HEK293 (cell line): ENCODE results near the gene FBXO2.

Source experiments
- CTCF ChIA-PET: fragments of 350-600 bp; formaldehyde crosslinking; extraction: SDS; loops from one replicate; lab custom pipeline; 2021; ENCODE audit warnings: antibody characterized with exemption; lab: Yijun Ruan, JAX
- POLR2A ChIA-PET: fragments of 300-600 bp; formaldehyde crosslinking; extraction: SDS; loops from one replicate; lab custom pipeline; 2020; ENCODE audit warnings: antibody characterized with exemption, inconsistent platforms; lab: Yijun Ruan, JAX
- H3K27ac ChIP-seq: fragments of 200-500 bp; sonication (Bioruptor generic); 2 replicates; pipeline ENCODE4 v1.5.1; 2014; ENCODE audit warnings: low read depth, low read length, control low read depth, inconsistent platforms; ENCODE audit errors: extremely low read depth
- H3K36me3 ChIP-seq, 2 experiments: fragments of 200-500 bp in 1 of 2; sonication (Bioruptor generic) in 1 of 2; 1 replicate in 1 of 2; 2 replicates in 1 of 2; pipeline ENCODE4 v1.5.1; 2014 to 2017; ENCODE audit warnings: inconsistent platforms in 2 of 2, low read length in 2 of 2; ENCODE audit not compliant: control insufficient read depth in 2 of 2, insufficient read depth in 1 of 2
- H3K4me1 ChIP-seq: fragments of 200-500 bp; sonication (Bioruptor generic); 2 replicates; pipeline ENCODE4 v1.5.1; 2014; ENCODE audit warnings: mild to moderate bottlenecking, low read length, inconsistent platforms; ENCODE audit not compliant: control insufficient read depth, insufficient read depth
- H3K4me3 ChIP-seq: 2 replicates; pipeline ENCODE4 v1.5.1; 2011; ENCODE audit warnings: low read depth, mild to moderate bottlenecking, control low read depth, low read length, moderate library complexity
- H3K9me3 ChIP-seq: fragments of 200-500 bp; sonication (Bioruptor generic); 2 replicates; pipeline ENCODE4 v1.5.1; 2014; ENCODE audit warnings: low read depth, low read length, inconsistent platforms; ENCODE audit not compliant: control insufficient read depth, insufficient read depth
- BCL6B ChIP-seq: fragments of 450-650 bp; formaldehyde crosslinking; IDR thresholded peaks from 2 replicates; pipeline ENCODE4 v1.5.1; 2017; ENCODE audit warnings: missing biosample characterization, missing genetic modification characterization
- HOXC10 ChIP-seq: sonication (generic); formaldehyde crosslinking; IDR thresholded peaks from 2 replicates; pipeline ENCODE4 v1.8.1; 2023; ENCODE audit warnings: mild to moderate bottlenecking, missing genetic modification reagents
- KLF10 ChIP-seq: fragments of 450-650 bp; IDR thresholded peaks from 2 replicates; pipeline ENCODE4 v1.5.1; 2018; ENCODE audit warnings: missing biosample characterization, mild to moderate bottlenecking, missing genetic modification characterization
- KLF16 ChIP-seq: fragments of 450-650 bp; formaldehyde crosslinking; IDR thresholded peaks from 2 replicates; pipeline ENCODE4 v1.5.1; 2017; ENCODE audit warnings: missing biosample characterization, missing genetic modification characterization
- KLF17 ChIP-seq: fragments of 450-650 bp; formaldehyde crosslinking; IDR thresholded peaks from 2 replicates; pipeline ENCODE4 v1.5.1; 2016; ENCODE audit warnings: missing biosample characterization, missing genetic modification characterization
- RBAK ChIP-seq: fragments of 450-650 bp; formaldehyde crosslinking; IDR thresholded peaks from 2 replicates; pipeline ENCODE4 v1.5.1; 2016; ENCODE audit warnings: missing biosample characterization, missing genetic modification characterization
- SALL2 ChIP-seq: fragments of 450-650 bp; formaldehyde crosslinking; IDR thresholded peaks from 2 replicates; pipeline ENCODE4 v1.5.0; 2017; ENCODE audit warnings: missing biosample characterization, mild to moderate bottlenecking, missing genetic modification characterization, borderline replicate concordance
- TRIM28 ChIP-seq: IDR thresholded peaks from 2 replicates; pipeline ENCODE4 v1.6.1; 2011; ENCODE audit warnings: low read length, control low read depth, borderline replicate concordance
- ZBTB44 ChIP-seq: fragments of 450-650 bp; IDR thresholded peaks from 2 replicates; pipeline ENCODE4 v1.5.1; 2018; ENCODE audit warnings: missing biosample characterization, mild to moderate bottlenecking, missing genetic modification characterization
- ZBTB48 ChIP-seq: fragments of 450-650 bp; formaldehyde crosslinking; IDR thresholded peaks from 2 replicates; pipeline ENCODE4 v1.5.1; 2016; ENCODE audit warnings: missing biosample characterization, missing genetic modification characterization
- ZFP37 ChIP-seq: fragments of 450-650 bp; formaldehyde crosslinking; IDR thresholded peaks from 2 replicates; pipeline ENCODE4 v1.5.1; 2016; ENCODE audit warnings: missing biosample characterization, missing genetic modification characterization
- ZNF114 ChIP-seq: fragments of 450-650 bp; formaldehyde crosslinking; IDR thresholded peaks from 2 replicates; pipeline ENCODE4 v1.5.0; 2017; ENCODE audit warnings: missing biosample characterization, missing genetic modification characterization
- ZNF121 ChIP-seq: fragments of 450-650 bp; formaldehyde crosslinking; IDR thresholded peaks from 2 replicates; pipeline ENCODE4 v1.5.1; 2016; ENCODE audit warnings: missing biosample characterization, missing genetic modification characterization
- ZNF157 ChIP-seq: fragments of 450-650 bp; formaldehyde crosslinking; IDR thresholded peaks from 2 replicates; pipeline ENCODE4 v1.5.1; 2016; ENCODE audit warnings: missing biosample characterization, missing genetic modification characterization
- ZNF26 ChIP-seq: fragments of 450-650 bp; formaldehyde crosslinking; IDR thresholded peaks from 2 replicates; pipeline ENCODE4 v1.5.1; 2016; ENCODE audit warnings: missing biosample characterization, missing genetic modification characterization
- ZNF362 ChIP-seq: fragments of 450-650 bp; formaldehyde crosslinking; IDR thresholded peaks from 2 replicates; pipeline ENCODE4 v1.5.1; 2016; ENCODE audit warnings: missing biosample characterization, missing genetic modification characterization
- ZNF37A ChIP-seq: fragments of 450-650 bp; IDR thresholded peaks from 2 replicates; pipeline ENCODE4 v1.5.1; 2018; ENCODE audit warnings: missing biosample characterization, missing genetic modification characterization
- ZNF514 ChIP-seq: fragments of 450-650 bp; formaldehyde crosslinking; IDR thresholded peaks from 2 replicates; pipeline ENCODE4 v1.5.1; 2016; ENCODE audit warnings: missing biosample characterization, missing genetic modification characterization
- ZNF544 ChIP-seq: fragments of 450-650 bp; formaldehyde crosslinking; IDR thresholded peaks from 2 replicates; pipeline ENCODE4 v1.5.0; 2017; ENCODE audit warnings: missing biosample characterization, missing genetic modification characterization
- ZNF596 ChIP-seq: fragments of 450-650 bp; IDR thresholded peaks from 2 replicates; pipeline ENCODE4 v1.5.0; 2018; ENCODE audit warnings: missing biosample characterization, mild to moderate bottlenecking, missing genetic modification characterization, moderate library complexity
- ZNF600 ChIP-seq: fragments of 450-650 bp; formaldehyde crosslinking; IDR thresholded peaks from 2 replicates; pipeline ENCODE4 v1.5.1; 2016; ENCODE audit warnings: missing biosample characterization, missing genetic modification characterization
- ZNF658 ChIP-seq: fragments of 450-650 bp; formaldehyde crosslinking; IDR thresholded peaks from 2 replicates; pipeline ENCODE4; 2016; ENCODE audit warnings: missing biosample characterization, missing genetic modification characterization
- ZNF670 ChIP-seq: fragments of 450-650 bp; formaldehyde crosslinking; IDR thresholded peaks from 2 replicates; pipeline ENCODE4 v1.5.1; 2016; ENCODE audit warnings: missing biosample characterization, missing genetic modification characterization, low read depth
- ZNF776 ChIP-seq: fragments of 450-650 bp; formaldehyde crosslinking; IDR thresholded peaks from 2 replicates; pipeline ENCODE4 v1.5.0; 2017; ENCODE audit warnings: missing biosample characterization, missing genetic modification characterization, borderline replicate concordance
- ZNF777 ChIP-seq: fragments of 450-650 bp; formaldehyde crosslinking; IDR thresholded peaks from 2 replicates; pipeline ENCODE4 v1.5.1; 2017; ENCODE audit warnings: missing biosample characterization, missing genetic modification characterization, borderline replicate concordance
- ZNF843 ChIP-seq: fragments of 450-650 bp; formaldehyde crosslinking; IDR thresholded peaks from 2 replicates; pipeline ENCODE4 v1.5.1; 2016; ENCODE audit warnings: missing biosample characterization, missing genetic modification characterization
- ZSCAN5A ChIP-seq: fragments of 450-650 bp; formaldehyde crosslinking; IDR thresholded peaks from 2 replicates; pipeline ENCODE4 v1.5.1; 2016; ENCODE audit warnings: missing biosample characterization, missing genetic modification characterization
- ZXDB ChIP-seq: fragments of 450-650 bp; formaldehyde crosslinking; IDR thresholded peaks from 2 replicates; pipeline ENCODE4 v1.5.1; 2016; ENCODE audit warnings: missing biosample characterization, missing genetic modification characterization
- TF ChIP-seq, protein P1 (sequence below): fragments of 450-650 bp; formaldehyde crosslinking; IDR thresholded peaks from 2 replicates; pipeline ENCODE4 v1.5.1; 2016; ENCODE audit warnings: missing biosample characterization, missing genetic modification characterization

FBXO2 gene

GRCh38 chr1:11658542-11658941, 4.3 kb upstream of the FBXO2 start:
- H3K4me3 ChIP-seq = no peak overlapping the region
- CTCF ChIA-PET = interaction anchor here (0.5 kb wide), 1 partner anchor 53 kb away, joined by 3 read pairs; no protein-coding TSS in a partner anchor
- POLR2A ChIA-PET = no interaction called here
- TF ChIP-seq, protein P1, sequence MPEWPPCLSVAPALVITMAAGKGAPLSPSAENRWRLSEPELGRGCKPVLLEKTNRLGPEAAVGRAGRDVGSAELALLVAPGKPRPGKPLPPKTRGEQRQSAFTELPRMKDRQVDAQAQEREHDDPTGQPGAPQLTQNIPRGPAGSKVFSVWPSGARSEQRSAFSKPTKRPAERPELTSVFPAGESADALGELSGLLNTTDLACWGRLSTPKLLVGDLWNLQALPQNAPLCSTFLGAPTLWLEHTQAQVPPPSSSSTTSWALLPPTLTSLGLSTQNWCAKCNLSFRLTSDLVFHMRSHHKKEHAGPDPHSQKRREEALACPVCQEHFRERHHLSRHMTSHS = no peak
- TF ChIP-seq ZNF514 (tag by site-specific recombination) (no peak), ZBTB48 (tag by site-specific recombination) (no peak), TRIM28 (no peak), ZNF26 (no peak)
- no peaks in the 10 kb centered on the region for H3K4me1 ChIP-seq
- H3K27ac ChIP-seq = no peak overlapping the region
- peaks cover 8 to 74% of the 10 kb centered on the region in 2 experiments; a peak in 2 of 3 replicates for H3K36me3 ChIP-seq
- H3K9me3 ChIP-seq = no peaks in the 10 kb centered on the region

- no peak overlapping the region for H3K4me3 ChIP-seq
- no peak overlapping the region for H3K27ac ChIP-seq
- ChIA-PET CTCF (no interaction called here), POLR2A (no interaction called here)
- no peaks in the 10 kb centered on the region for H3K9me3 ChIP-seq
- no peaks in the 10 kb centered on the region for H3K4me1 ChIP-seq
- H3K36me3 ChIP-seq = peaks cover 8 to 68% of the 10 kb centered on the region in 2 experiments; a peak in 2 of 3 replicates
- TF ChIP-seq SALL2 (tag by site-specific recombination) (no peak), ZSCAN5A (tag by site-specific recombination) (no peak), BCL6B (tag by site-specific recombination) (no peak), ZXDB (tag by site-specific recombination) (no peak), ZNF600 (tag by site-specific recombination) (no peak), ZNF776 (tag by site-specific recombination) (0 out of 2 replicates have a peak, but pooled peaks have one; percentile 64), ZNF114 (tag by site-specific recombination) (no peak), ZNF596 (tag by site-specific recombination) (no peak), HOXC10 (CRISPR knock-in tag) (no peak), ZNF362 (tag by site-specific recombination) (no peak), ZNF121 (no peak), KLF16 (no peak), ZNF670 (tag by site-specific recombination) (no peak), ZFP37 (no peak), ZNF843 (tag by site-specific recombination) (no peak), KLF17 (tag by site-specific recombination) (no peak), ZBTB44 (peak; percentile 69; the same call in 1 of the 2 replicates), ZNF777 (tag by site-specific recombination) (no peak), KLF10 (tag by site-specific recombination) (peak; percentile 76), ZNF157 (tag by site-specific recombination) (no peak), ZNF544 (tag by site-specific recombination) (peak; percentile 93), RBAK (no peak), ZNF37A (peak; percentile 71; the same call in 1 of the 2 replicates), ZNF658 (tag by site-specific recombination) (no peak)
Observed at GRCh38 chr1:11657654-11658053, 3.4 kb upstream of the FBXO2 start.
